H1 (cell line): ENCODE data around the gene SPACDR.

ENCODE experiments used
- CTCF ChIP-seq, 3 experiments: IDR thresholded peaks; 1 replicate in 2 of 3; 2 replicates in 1 of 3; pipeline versions ENCODE4 v1.5.1 to v1.6.1; 2011; ENCODE audit warnings: low read length in 3 of 3, mild to moderate bottlenecking in 3 of 3, inconsistent platforms in 2 of 3, low read depth in 1 of 3, moderate library complexity in 1 of 3; ENCODE audit not compliant: insufficient read depth in 1 of 3; ENCODE audit errors: control extremely low read depth in 1 of 3
- KDM5A ChIP-seq: fragments of 200-600 bp; IDR thresholded peaks from 2 replicates; pipeline ENCODE4 v1.7.1; 2012; ENCODE audit warnings: mild to moderate bottlenecking, low read length, inconsistent platforms, mixed read lengths
- YY1 ChIP-seq: IDR thresholded peaks from 2 replicates; pipeline ENCODE4 v1.6.1; 2011; ENCODE audit warnings: low read depth, mild to moderate bottlenecking, low read length

DNA sequence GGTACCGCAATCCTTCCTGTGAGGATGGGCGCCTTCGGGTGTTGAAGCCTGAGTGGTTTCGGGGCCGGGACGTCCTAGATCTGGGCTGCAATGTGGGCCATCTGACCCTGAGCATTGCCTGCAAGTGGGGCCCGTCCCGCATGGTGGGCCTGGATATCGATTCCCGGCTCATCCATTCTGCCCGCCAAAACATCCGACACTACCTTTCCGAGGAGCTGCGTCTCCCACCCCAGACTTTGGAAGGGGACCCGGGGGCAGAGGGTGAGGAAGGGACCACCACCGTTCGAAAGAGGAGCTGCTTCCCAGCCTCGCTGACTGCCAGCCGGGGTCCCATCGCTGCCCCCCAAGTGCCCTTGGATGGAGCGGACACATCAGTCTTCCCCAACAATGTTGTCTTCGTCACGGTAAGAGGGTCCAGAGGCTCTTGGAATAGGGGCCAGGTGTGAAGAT is 32.7 kb downstream of the SPACDR start:
- no peak for TF ChIP-seq KDM5A
- TF ChIP-seq YY1: no peak
- TF ChIP-seq CTCF (IDR thresholded peaks at IDR 0.05; ENCODE audit: control extremely low read depth in 1 of 3, insufficient read depth in 1 of 3, low read depth in 1 of 3, low read length in 3 of 3): no peak
